ENCODE measurements around the gene TCIRG1.
"Not testable (repeated sequence)": the region's sequence is repeated elsewhere in the genome, so short reads cannot be mapped to it uniquely, and the experiment has no call there.

The TCIRG1 gene

DNA sequence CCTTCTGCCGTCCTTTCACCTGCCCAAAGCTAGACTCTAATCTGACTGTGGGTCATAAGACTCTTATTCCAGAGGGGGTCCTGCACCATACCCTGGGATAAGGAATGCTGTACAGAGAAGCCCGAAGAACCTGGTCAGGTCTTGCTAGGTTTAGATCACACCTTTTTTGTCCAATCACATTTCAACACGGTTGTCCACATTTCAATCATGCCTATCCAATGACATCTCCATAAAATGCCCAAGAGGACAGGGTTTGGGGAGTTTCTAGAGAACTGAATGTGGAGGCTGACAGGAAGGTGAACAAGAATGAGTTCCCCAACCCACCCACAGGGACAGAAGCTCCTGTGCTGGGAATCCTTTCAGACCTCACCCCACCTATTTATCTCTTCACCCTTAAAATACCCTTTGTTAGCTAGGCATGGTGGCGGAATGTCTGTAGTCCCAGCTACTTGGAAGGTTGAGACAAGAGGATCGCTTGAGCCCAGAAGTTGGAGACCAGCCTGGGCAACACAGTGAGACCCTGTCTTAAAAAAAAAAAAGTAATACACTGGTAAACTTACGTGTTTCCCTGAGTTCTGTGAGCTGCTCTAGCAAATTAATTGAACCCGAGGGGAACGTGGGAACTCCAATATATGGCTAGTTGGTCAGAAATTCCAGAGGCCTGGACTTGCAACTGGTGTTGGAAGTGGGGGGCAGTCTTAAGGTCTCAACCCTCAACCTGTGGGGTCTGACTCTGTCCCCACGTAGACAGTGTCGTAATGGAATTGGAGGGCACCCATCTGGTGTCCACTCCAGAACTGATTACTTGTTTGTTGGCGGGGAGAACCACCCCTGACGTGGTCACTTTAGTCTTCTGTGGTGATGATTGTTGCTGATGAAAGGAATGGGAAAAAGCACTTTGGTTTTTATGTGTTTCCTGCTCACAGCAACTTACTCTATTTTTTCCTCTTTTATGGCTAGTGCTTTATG, 17.8 kb downstream of the TCIRG1 start:
- DNase-seq: no peak

DNA sequence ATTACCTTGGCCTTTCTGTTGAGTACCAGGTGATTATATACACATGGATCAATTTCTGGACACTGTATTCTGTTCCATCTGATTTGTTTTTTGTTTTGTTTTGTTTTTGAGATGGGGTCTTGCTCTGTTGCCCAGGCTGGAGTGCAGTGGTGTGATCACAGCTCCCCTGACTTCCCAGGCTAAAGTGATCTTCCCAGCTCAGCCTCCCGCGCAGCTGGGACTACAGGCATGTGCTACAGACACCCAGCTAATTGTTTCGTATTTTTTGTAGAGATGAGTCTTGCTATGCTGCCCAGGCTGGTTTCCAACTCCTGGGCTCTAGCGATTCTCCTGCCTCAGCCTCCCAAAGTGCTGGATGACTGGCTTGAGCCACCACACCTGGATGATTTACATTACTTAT, 19.0 kb downstream of the TCIRG1 start:
- DNase-seq: no peak

DNA sequence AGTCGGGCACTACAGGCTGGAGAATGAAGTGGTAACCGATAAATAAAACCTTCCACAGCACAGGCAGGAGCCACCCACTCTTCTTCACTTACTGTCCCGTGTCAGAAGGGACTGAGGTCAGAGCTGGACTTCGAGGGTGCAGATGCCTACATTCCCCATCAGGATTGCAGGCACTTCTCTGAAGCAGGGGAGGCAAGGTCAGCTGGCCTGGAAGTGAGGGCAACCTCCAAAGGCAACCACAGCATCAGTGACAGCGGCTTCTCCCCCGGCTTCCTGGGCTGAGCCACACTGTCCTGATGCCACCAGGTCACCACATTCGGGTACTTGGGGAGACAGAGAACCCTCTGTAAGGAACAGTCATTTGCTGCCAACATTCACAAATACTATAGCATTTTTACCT, 22.7 kb downstream of the TCIRG1 start:
- DNase-seq: no peak

DNA sequence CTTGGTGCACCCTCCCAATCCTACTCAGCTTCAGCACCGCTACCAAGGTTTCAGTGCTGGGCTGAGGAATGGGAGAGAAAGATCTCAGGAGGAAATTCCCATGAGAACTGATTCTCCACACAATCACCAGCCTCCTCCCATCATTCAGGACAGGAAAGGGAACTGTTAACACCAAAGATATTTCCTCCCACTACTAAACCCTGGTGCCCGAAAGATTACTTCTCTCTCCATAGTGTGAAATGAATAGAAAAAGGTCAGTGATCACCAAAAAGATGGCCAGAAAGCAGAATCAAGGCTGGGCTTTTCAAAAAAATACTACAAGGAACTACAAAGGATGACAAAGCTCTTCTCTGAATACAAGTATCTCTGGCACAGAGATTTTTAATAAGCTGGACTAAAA, 26.1 kb downstream of the TCIRG1 start:
- DNase-seq: no peak

DNA sequence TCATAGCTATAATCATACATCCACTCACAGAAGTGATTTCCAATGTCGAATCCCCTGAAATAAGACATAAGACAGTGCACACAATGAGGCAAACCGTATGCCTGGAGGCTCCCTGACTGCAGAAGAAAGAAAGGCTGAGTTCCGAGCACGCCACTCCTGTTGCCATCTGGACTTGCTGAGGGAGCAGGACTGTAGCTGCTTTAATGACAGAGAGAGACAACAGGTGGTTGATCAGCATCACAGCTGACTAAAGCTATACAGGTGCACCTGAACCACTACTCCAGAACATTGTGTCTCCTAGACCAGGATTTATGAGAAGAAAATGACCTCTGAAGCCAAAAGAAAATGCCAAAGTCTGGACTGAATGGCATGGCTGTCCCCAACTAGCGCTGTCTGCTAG, 27.0 kb downstream of the TCIRG1 start:
- no peak for DNase-seq

DNA sequence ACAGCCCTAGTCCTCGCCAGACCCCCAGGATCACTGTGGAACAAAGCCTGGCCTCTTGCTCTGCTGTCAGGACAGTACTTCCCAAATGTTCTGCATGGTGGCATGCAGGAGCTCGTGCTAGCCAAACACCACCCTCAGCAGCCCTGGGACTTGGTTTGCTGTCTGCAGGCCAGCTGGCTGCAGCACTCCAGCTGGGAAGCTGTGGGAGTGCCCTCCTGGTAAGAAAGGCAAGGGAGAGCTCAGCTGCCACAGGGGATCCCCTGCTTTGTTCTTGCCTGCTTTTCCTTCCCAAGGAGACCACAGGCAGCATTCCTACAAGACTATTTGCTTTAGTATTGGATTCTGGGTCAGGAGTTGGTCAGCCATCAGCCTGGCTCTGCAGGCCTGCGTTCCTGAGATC, 27.9 kb downstream of the TCIRG1 start:
- DNase-seq: no peak

DNA sequence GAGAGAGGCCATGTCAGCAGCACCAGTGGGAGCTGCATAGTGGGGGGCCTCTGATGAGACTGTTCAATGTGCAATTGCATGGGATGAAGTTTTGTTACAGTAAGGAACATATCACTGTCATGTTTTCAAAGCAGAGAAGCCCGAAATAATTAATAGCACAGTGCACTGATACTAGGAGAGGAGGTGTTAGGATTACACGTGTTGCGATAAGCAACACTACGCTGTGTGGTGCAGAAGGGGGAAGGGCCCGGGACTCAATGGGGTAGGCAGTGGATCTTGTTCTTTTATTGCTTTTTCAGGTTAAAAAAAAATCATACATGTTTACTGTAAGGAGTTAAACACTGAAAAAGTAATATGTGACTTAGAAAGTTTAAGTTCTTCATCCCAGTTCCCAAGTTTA, 29.2 kb downstream of the TCIRG1 start:
- DNase-seq: no peak

DNA sequence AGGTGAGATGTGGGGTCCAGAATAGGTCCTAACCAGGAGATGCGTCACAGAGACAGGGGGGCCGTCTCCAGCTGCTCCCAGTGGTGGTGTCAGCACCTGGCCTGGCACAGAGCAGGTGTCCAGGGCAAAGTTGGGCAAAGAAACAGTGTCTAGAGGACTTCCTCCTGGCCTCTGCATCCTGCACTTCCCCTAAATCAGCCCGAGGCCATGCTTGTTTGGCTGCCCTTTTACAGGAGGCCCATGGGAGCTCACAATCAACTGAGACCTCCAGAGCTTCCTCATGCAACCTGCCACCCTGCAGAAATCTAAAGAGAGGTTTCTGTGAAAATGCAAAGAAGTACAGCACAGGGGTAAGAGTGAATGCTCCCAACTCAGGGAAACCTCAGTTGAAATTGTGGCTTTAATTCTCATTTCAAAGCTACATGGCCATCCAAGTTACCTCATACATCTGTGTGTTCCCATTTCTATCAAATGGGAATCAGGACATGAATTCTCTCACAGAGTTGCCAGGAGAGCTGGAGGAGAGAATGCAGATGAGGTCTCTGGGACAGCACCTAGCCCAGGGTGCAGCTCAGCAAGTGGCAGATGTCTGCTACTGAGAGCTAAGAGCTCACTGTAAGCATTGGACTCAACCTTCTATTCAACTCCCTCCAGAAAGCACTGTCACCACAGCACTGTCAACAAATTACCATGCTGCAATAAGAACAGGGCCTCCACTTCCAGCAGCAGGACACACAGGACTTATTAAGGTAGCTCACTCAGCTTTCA, 32.6 kb downstream of the TCIRG1 start:
- DNase-seq: no peak

DNA sequence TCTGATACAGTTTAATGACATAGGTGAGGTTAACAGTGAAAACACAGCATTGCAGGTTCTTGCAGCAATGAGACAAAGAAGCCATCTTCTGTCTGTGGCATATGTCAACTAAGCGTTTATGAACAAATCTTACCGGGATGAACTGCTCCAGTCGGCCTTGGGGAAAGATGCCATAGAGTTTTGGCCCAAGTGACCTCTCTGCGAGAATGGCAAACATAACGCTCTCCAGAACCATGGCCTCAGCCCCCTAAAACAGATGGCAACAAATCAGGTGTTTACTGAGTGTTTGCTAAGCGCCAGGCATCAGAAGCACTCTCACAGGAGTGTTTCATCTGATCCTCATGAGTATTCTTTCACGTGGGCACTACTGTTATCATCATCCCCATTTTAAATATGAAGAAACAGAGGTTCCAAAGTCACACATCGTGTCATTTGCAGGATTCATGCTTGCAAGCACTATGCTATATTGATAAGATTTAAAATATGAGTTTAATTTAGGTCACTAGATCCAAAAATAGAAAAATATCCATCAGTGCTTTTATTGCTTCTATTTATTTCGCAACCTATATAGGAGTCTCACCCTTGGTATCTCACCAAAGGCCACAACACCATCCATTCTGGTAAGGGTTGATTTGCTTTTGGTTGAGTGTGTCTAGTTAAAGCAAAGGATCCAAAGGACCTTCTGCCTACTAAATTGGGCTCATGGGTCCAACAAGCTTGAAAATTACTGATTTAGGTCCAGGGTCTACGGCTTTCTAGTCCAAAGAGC, 35.9 kb downstream of the TCIRG1 start:
- no peak for DNase-seq

DNA sequence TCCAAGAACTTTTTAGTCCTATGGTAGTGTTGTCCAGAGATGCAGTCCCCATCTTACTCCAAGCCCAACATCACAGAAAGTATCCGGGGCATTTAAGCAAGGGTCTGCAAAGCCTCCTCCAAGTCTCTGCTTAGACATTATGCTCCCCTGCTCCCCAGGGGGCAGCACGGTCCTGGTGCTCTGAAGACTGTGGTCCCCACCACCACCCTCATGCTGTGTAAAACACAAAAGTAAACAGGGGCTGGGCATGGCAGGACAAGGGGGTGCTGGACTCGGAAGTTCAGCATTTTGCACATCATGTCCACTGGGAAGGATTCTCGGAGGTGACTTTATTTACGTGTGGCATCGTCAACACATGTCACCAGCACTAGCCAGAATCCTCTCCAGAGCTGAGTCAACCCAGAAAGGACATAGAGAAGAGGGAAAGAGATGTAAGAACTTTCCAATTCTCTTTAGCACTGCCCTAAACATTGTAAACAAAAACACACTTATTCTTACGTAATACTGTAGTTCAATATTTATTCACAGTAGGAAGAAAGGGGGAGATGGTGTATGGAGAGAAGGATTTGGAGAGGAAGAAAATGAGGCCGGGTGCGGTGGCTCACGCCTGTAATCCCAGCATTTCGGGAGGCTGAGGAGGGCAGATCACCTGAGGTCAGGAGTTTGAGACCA, 37.7 kb downstream of the TCIRG1 start:
- DNase-seq: no peak

DNA sequence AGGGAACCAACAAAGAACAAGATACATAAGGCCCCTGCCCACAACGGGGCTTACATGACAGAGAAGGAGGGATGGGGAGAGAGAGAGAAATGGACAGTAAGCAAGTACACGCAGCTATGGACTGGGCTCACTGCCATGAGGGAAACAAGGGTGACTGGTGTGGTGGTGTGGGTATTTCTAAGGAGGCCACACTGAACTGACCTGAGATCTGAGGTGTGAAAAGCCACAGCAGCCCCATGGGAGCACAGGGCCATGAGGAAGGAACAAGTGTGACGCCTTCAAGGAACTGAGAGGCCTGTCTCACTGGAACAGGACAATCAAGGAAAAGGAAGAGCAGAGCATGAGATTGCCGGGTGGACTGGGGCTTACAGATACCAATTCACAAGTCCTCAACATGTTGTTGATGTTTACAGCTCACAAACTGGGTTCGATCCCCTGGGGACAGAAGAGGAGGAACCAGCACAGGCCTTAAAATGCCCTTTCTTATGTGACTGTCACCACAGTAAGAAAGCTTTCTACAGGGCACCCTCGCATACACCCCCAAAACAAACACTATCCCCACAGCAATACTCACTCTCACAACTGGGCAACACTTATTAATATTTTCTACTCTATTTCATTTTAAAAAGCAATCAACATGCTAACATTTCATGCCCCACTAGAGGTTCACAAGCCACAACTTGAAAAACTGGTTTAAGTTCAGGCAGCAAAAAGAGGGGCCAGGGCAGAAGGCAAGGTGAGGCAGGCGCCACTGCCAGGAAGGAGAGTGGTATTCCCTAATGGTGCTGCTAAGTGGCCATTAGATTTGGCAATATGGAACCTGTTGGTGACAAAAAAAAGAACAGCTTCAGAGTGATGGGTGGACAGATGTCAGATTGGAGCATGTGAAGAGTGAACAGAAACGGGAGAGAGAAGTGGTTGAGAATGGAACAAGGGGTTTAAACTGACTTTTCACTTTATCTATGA, 39.1 kb downstream of the TCIRG1 start:
- DNase-seq: no peak

DNA sequence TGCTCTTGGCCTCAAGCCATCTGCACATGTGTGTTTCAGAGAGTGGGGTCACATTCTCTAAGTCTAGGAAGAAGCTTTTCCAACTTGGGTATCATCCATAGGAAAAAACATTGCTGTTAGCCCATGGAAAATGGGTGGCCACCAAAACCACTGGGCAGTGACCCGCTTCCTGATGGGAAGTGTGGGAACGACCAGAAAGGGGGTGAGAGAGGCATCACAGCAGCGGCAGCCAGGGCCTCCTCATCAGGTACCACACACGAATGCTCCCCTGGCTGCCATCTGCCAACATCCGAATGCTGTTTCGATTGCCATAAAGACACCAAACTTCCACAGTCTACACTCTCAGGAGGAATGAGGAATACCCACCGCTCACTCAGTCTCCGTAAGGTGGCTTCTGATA, 42.0 kb downstream of the TCIRG1 start:
- no peak for DNase-seq

DNA sequence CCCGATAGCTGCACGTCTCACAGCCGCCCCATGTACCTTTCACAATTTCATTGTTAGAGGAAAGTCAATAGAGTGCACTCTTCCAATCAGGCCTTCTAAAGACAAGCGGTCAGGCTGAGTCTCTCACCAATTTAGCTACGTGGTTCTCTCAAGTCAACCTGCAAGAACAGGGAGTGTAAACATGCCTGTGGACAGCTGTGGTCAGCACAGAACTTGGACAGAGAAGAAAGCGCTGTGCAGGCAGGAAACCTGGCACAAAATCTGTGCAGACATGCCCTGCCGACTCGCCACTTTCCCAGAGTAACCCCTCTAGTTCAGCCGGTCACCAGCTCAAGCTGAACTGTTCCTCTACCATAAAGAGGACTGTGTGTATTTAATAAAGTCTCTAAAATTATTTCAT, 42.9 kb downstream of the TCIRG1 start:
- no peak for DNase-seq

DNA sequence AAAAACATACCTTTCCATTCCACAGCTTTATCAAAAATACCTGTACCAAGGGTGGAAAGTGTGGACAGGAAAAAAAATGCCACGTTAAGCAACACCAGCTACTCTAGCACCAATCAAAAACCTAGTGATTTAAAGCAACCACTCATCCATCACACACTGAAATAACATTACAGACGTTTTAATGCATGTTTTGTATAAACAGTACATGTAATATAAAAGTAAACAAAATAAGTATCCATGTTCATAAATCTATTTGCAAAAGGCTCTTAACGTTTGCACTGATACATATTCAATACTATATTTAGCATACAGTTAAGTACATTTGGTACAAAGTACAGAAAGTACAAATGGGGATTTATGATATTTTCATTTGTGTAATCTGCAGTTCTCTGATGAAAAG, 43.7 kb downstream of the TCIRG1 start:
- no peak for DNase-seq

DNA sequence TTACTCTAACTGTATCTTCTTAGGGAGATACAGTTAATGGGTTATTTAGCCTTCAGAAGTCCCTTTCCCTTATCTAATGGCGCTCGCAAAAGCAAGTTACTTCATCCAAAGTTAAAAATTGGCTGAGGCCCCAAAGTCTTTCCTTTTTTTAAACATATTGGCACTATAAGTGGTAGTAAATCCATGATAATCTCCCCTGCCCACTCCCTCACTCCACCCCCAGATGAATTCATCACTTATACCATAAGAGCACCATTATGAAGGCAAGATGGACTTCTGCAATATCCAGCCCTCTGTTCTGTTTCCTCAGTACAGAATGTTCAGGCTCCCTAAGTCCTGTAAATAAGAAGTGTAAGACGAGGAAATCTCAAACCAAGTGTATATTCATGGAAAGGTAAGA, 44.7 kb downstream of the TCIRG1 start:
- no peak for DNase-seq

DNA sequence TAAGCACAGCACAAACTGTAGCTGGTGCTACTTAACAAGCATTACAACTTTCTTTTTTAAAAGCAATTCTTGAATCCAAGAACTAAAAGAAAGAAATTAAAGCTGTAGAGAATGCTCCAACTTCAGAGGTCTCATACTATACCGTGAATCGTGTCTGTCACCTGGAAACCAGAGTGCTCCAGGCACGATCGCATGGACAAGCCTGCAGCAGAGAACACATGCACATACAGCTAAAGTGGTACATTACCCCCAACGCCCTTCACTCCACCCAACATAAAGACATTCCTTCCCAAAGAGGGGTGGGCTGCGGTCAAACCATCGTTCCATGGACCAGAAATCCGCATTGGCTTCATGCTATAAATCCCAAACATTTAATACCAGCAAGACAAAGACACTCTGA, 50.9 kb downstream of the TCIRG1 start:
- no peak for DNase-seq

DNA sequence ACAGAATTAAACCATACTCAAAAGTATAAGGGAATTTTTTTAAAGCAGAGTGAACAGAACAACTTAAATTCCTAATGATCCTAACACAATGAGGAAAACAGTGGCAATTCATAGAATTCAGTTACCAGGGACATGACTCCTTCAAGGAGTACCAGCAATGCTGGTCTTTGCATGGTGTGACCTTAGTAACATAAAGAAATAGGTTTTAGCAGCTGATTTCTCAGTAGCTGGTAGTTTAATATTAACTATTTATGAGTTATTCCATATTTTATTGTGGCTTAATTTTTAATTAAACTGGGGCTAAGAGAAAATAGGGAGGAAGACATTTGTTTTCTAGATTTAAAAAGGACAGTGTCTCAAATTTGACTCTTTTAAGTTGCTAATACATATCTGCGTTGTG, 51.5 kb downstream of the TCIRG1 start:
- DNase-seq: no peak

DNA sequence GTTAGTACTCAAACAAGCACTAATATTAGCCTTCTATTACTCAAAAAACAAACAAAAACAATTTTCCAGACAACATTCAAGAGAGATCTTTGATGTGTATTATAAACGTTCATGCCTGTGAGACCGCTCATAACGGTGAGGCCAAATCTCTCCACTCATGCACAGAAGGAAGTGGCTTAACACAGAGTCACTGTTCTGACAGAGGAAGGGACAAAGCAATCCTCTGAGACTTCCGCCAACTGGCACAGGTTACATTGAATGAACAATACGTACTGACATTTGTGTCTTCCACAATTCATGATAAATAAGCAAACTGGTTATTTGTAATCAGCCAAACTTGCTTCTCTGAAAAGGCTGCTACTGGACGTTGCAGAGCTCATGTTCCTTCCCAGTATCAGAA, 51.9 kb downstream of the TCIRG1 start:
- no peak for DNase-seq

DNA sequence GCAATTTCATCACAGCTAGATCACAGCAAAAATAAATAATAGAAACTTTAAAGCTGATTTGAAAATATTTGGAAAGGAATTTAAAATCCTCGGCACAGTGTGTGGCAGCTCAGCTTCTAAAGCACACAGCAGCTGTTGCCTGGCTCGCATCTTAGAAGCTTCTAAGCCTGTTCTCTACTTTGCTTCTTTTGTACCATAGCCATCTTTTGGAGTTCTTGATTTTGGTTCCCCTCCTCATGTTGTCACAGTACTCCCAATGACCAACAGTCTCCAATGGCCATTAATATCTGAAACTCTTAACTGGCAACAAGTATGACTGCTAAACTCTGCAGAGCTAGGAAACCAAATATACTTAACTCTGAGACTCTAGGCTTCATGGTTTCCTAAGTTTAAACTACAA, 53.6 kb downstream of the TCIRG1 start:
- no peak for DNase-seq

DNA sequence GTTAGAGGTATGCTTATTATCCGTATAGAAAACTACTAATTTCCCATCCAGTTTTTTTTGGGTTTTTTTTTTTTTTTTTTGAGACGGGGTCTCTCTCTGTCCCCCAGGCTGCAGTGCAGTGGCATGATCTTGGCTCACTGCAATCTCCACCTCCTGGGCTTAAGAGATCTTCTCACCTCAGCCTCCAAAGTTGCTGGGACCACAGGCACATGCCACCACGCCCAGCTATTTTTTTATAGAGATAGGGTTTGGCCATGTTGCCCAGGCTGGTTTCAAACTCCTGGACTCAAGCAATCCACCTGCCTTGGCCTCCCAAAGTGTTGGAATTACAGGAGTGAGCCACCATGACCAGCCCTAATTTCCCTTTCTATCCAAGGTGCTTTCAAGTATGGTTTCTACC, 54.1 kb downstream of the TCIRG1 start:
- DNase-seq: not testable (repeated sequence)

DNA sequence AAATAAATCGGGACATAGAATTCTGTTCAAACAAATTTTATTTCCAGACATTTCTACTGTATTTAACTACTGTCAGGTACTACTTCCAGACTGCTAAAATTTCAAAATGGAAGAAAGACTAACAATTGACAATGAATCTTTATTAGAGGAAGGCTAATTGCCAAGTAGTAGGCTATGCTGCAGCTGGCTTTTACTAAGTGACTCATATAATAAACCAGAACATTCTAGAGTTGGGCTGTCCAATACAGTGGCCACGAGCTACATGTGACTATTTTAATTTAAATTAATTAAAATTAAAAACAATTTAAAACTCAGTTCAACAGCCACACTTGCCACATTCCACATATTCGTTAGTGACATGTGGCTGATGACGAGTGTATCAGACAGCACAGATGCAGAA, 54.7 kb downstream of the TCIRG1 start:
- DNase-seq: no peak

DNA sequence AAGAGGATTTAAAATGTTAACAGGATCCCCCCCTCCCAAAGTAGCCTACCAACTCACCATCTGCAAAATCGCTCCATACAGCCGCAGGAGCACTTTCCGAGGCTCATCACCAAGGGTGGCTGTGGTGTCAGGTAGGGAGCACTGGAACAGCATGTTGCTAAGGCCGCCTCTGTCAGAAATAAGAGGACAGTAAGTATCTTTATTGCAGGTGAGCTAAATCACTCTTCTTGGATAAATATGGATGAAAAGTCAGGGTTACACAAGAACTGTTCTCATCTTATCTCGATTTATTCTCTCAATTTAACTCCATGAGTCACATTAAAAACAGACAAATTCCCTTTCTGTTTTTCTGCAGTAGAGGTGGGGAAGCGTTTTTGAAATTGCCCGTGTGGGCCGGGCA, 58.1 kb downstream of the TCIRG1 start:
- DNase-seq: no peak
